ENCODE results near the gene PGM1. TPM values are rescaled to one million over a fixed set of nuclear protein-coding genes. Genes with fewer than 3 reads are reported as not detected.

The PGM1 gene
- total and polyA plus RNA-seq, 9 of the 15 experiments (the other 6 are each of a cell fraction or from before 2014, with no cell fraction given), result 0.03 to 0.31 (median 0.09) TPM; not detected in 5

DNA sequence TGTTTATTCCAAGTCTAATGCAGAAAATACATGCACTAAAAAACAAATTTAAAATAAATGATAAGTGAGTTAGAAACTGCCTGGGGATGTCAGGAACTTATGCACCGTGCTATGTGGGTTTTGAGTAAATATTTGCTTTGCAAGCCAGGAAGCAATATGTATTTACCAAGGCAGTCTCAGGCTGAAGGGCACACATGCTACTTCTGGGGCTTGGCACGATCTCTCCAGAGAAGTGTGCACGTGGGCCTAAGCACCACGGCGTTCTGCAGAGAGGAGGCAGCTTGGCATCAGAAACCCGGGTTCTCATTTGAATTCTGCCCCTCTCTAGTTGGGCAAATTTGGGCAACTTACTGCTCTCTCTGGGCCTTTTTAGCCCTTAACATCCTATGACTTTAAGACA lies 108.0 kb downstream of the PGM1 start (continued):
- TF ChIP-seq, protein P1, sequence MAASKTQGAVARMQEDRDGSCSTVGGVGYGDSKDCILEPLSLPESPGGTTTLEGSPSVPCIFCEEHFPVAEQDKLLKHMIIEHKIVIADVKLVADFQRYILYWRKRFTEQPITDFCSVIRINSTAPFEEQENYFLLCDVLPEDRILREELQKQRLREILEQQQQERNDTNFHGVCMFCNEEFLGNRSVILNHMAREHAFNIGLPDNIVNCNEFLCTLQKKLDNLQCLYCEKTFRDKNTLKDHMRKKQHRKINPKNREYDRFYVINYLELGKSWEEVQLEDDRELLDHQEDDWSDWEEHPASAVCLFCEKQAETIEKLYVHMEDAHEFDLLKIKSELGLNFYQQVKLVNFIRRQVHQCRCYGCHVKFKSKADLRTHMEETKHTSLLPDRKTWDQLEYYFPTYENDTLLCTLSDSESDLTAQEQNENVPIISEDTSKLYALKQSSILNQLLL (CRISPR knock-in tag; IDR thresholded peaks at IDR 0.05; ENCODE audit: borderline replicate concordance), result no peak
- TF ChIP-seq POLR3G (IDR thresholded peaks at IDR 0.05; ENCODE audit: extremely low read depth, insufficient read length, insufficient replicate concordance), result no peak
- no peak for TF ChIP-seq ZBTB8A (IDR thresholded peaks at IDR 0.05; ENCODE audit: partially characterized antibody)
- TF ChIP-seq, protein P2, sequence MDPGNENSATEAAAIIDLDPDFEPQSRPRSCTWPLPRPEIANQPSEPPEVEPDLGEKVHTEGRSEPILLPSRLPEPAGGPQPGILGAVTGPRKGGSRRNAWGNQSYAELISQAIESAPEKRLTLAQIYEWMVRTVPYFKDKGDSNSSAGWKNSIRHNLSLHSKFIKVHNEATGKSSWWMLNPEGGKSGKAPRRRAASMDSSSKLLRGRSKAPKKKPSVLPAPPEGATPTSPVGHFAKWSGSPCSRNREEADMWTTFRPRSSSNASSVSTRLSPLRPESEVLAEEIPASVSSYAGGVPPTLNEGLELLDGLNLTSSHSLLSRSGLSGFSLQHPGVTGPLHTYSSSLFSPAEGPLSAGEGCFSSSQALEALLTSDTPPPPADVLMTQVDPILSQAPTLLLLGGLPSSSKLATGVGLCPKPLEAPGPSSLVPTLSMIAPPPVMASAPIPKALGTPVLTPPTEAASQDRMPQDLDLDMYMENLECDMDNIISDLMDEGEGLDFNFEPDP (CRISPR knock-in tag; IDR thresholded peaks at IDR 0.05), result no peak
- TF ChIP-seq, protein P3, sequence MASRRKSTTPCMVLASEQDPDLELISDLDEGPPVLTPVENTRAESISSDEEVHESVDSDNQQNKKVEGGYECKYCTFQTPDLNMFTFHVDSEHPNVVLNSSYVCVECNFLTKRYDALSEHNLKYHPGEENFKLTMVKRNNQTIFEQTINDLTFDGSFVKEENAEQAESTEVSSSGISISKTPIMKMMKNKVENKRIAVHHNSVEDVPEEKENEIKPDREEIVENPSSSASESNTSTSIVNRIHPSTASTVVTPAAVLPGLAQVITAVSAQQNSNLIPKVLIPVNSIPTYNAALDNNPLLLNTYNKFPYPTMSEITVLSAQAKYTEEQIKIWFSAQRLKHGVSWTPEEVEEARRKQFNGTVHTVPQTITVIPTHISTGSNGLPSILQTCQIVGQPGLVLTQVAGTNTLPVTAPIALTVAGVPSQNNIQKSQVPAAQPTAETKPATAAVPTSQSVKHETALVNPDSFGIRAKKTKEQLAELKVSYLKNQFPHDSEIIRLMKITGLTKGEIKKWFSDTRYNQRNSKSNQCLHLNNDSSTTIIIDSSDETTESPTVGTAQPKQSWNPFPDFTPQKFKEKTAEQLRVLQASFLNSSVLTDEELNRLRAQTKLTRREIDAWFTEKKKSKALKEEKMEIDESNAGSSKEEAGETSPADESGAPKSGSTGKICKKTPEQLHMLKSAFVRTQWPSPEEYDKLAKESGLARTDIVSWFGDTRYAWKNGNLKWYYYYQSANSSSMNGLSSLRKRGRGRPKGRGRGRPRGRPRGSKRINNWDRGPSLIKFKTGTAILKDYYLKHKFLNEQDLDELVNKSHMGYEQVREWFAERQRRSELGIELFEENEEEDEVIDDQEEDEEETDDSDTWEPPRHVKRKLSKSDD (conservative IDR thresholded peaks at IDR 0.05; ENCODE audit: low read length), result no peak
- TF ChIP-seq SMARCC2 (IDR thresholded peaks at IDR 0.05; ENCODE audit: low read depth), result no peak
- TF ChIP-seq, protein P4, sequence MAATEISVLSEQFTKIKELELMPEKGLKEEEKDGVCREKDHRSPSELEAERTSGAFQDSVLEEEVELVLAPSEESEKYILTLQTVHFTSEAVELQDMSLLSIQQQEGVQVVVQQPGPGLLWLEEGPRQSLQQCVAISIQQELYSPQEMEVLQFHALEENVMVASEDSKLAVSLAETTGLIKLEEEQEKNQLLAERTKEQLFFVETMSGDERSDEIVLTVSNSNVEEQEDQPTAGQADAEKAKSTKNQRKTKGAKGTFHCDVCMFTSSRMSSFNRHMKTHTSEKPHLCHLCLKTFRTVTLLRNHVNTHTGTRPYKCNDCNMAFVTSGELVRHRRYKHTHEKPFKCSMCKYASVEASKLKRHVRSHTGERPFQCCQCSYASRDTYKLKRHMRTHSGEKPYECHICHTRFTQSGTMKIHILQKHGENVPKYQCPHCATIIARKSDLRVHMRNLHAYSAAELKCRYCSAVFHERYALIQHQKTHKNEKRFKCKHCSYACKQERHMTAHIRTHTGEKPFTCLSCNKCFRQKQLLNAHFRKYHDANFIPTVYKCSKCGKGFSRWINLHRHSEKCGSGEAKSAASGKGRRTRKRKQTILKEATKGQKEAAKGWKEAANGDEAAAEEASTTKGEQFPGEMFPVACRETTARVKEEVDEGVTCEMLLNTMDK (IDR thresholded peaks at IDR 0.05; ENCODE audit: borderline replicate concordance, insufficient read depth, low read depth, low read length, poor library complexity, severe bottlenecking), result no peak

Data from K562 (cell line).